Effector memory CD4-positive, alpha-beta T cell (primary cell): ENCODE data around the gene STRN.
"Not testable (repeated sequence)": the region's sequence is repeated elsewhere in the genome, so short reads cannot be mapped to it uniquely, and the experiment has no call there.

Experiments
- DNase-seq, 3 donors: peaks; one replicate each; pipeline ENCODE4 v3.0.0-alpha.2; 2020
- H3K27ac ChIP-seq: 2 replicates; pipeline ENCODE4 v1.7.0; 2013; ENCODE audit warnings: mild to moderate bottlenecking, low read length, moderate library complexity; ENCODE audit not compliant: insufficient read depth, poor library complexity, severe bottlenecking
- H3K27me3 ChIP-seq: replicated peaks from 2 replicates; pipeline ENCODE4 v1.7.0; 2013; ENCODE audit warnings: mild to moderate bottlenecking, low read length; ENCODE audit not compliant: insufficient read depth, control insufficient read depth, poor library complexity, severe bottlenecking
- H3K36me3 ChIP-seq: 2 replicates; pipeline ENCODE4 v1.7.0; 2013; ENCODE audit warnings: mild to moderate bottlenecking, low read length, moderate library complexity; ENCODE audit not compliant: control insufficient read depth, insufficient read depth
- H3K4me1 ChIP-seq: 2 replicates; pipeline ENCODE4 v1.7.0; 2013; ENCODE audit warnings: low read length, mild to moderate bottlenecking; ENCODE audit not compliant: control insufficient read depth, insufficient read depth, poor library complexity, severe bottlenecking
- H3K4me3 ChIP-seq: 2 replicates; pipeline ENCODE4 v1.7.0; 2013; ENCODE audit warnings: low read length, low read depth, mild to moderate bottlenecking; ENCODE audit not compliant: insufficient read depth, poor library complexity, severe bottlenecking
- H3K9me3 ChIP-seq: 2 replicates; pipeline ENCODE4 v1.7.0; 2013; ENCODE audit warnings: mild to moderate bottlenecking, low read length, moderate library complexity; ENCODE audit not compliant: control insufficient read depth

The STRN gene

GRCh38 chr2:36988008-36988407 is 21.7 kb upstream of the STRN start:
- no peak overlapping the region for H3K4me3 ChIP-seq
- H3K4me1 ChIP-seq, result no peaks in the 10 kb centered on the region
- H3K27me3 ChIP-seq, result no peaks in the 10 kb centered on the region
- H3K9me3 ChIP-seq, result no peaks in the 10 kb centered on the region
- H3K36me3 ChIP-seq, result peaks cover 20% of the 10 kb centered on the region
- no peak for DNase-seq
- H3K27ac ChIP-seq, result no peak overlapping the region

GRCh38 chr2:36982467-36982866 is 16.1 kb upstream of the STRN start:
- H3K27me3 ChIP-seq, result no peaks in the 10 kb centered on the region
- DNase-seq, result no peak
- H3K27ac ChIP-seq, result no peak overlapping the region
- peaks cover 3% of the 10 kb centered on the region for H3K36me3 ChIP-seq
- no peak overlapping the region for H3K4me3 ChIP-seq
- H3K9me3 ChIP-seq, result no peaks in the 10 kb centered on the region
- no peaks in the 10 kb centered on the region for H3K4me1 ChIP-seq

GRCh38 chr2:36981911-36982310 is 15.6 kb upstream of the STRN start:
- no peaks in the 10 kb centered on the region for H3K27me3 ChIP-seq
- DNase-seq, result no peak
- H3K27ac ChIP-seq, result no peak overlapping the region
- no peaks in the 10 kb centered on the region for H3K4me1 ChIP-seq
- H3K9me3 ChIP-seq, result no peaks in the 10 kb centered on the region
- no peak overlapping the region for H3K4me3 ChIP-seq
- peaks cover 3% of the 10 kb centered on the region for H3K36me3 ChIP-seq

GRCh38 chr2:36979007-36979406 is 12.7 kb upstream of the STRN start:
- not testable (repeated sequence) for H3K27ac ChIP-seq, H3K4me3 ChIP-seq, H3K27me3 ChIP-seq, DNase-seq, H3K4me1 ChIP-seq, H3K9me3 ChIP-seq, H3K36me3 ChIP-seq

- Histone ChIP-seq H3K4me1 (no peaks in the 10 kb centered on the region), H3K27me3 (no peaks in the 10 kb centered on the region), H3K9me3 (no peaks in the 10 kb centered on the region), H3K4me3 (no peak overlapping the region), H3K36me3 (no peaks in the 10 kb centered on the region), H3K27ac (no peak overlapping the region)
- DNase-seq, result no peak
Measured at GRCh38 chr2:36976065-36976464, 9.7 kb upstream of the STRN start.

- Histone ChIP-seq H3K9me3 (no peaks in the 10 kb centered on the region), H3K4me1 (no peaks in the 10 kb centered on the region), H3K36me3 (no peaks in the 10 kb centered on the region), H3K4me3 (no peak overlapping the region), H3K27ac (no peak overlapping the region), H3K27me3 (no peaks in the 10 kb centered on the region)
- DNase-seq, result no peak
Measured at GRCh38 chr2:36975306-36975705, 9.0 kb upstream of the STRN start.

- H3K9me3 ChIP-seq, result no peaks in the 10 kb centered on the region
- no peaks in the 10 kb centered on the region for H3K4me1 ChIP-seq
- no peak overlapping the region for H3K4me3 ChIP-seq
- no peaks in the 10 kb centered on the region for H3K36me3 ChIP-seq
- H3K27me3 ChIP-seq, result no peaks in the 10 kb centered on the region
- no peak overlapping the region for H3K27ac ChIP-seq
- DNase-seq, result no peak
Measured at GRCh38 chr2:36973320-36973719, 7.0 kb upstream of the STRN start.

- Histone ChIP-seq H3K9me3 (no peaks in the 10 kb centered on the region), H3K27ac (no peak overlapping the region), H3K27me3 (no peaks in the 10 kb centered on the region), H3K4me1 (no peaks in the 10 kb centered on the region), H3K36me3 (no peaks in the 10 kb centered on the region), H3K4me3 (no peak overlapping the region)
- no peak for DNase-seq
Measured at GRCh38 chr2:36971990-36972389, 5.7 kb upstream of the STRN start.

- Histone ChIP-seq H3K9me3 (no peaks in the 10 kb centered on the region), H3K27ac (peak overlapping the region; percentile 89), H3K4me3 (peak overlapping the region; percentile 95), H3K27me3 (no peaks in the 10 kb centered on the region), H3K36me3 (no peaks in the 10 kb centered on the region), H3K4me1 (peaks cover 8% of the 10 kb centered on the region)
- DNase-seq, result no peak
Measured at GRCh38 chr2:36967236-36967876, 1.0 kb upstream of the STRN start.

- H3K9me3 ChIP-seq, result no peaks in the 10 kb centered on the region
- peak in 2 of 3 donors; percentile 2 to 9 for DNase-seq
- H3K27me3 ChIP-seq, result no peaks in the 10 kb centered on the region
- no peaks in the 10 kb centered on the region for H3K36me3 ChIP-seq
- peaks cover 8% of the 10 kb centered on the region for H3K4me1 ChIP-seq
- H3K27ac ChIP-seq, result peak overlapping the region; percentile 89
- peak overlapping the region; percentile 83 for H3K4me3 ChIP-seq
Measured at GRCh38 chr2:36965751-36966369, 476 bp downstream of the STRN start.
